Mesothelial cell of epicardium (in vitro differentiated cells): Measurements from ENCODE around the gene MTA1. TPM values are rescaled to one million over a fixed set of nuclear protein-coding genes. Genes with fewer than 3 reads are reported as not detected.

Experiments used
- DNase-seq, 2 experiments: peaks; one replicate each; pipeline ENCODE4 v3.0.0; 2021; ENCODE audit warnings: low spot score in 2 of 2; ENCODE audit not compliant: unreplicated experiment in 2 of 2
- H3K27ac Mint-ChIP-seq: 2 replicates; pipeline ENCODE4 v1.8.0; 2021; ENCODE audit warnings: mixed read lengths
- H3K27me3 Mint-ChIP-seq: 2 replicates; pipeline ENCODE4 v1.8.0; 2021; ENCODE audit warnings: low read depth, mixed read lengths
- H3K36me3 Mint-ChIP-seq: 2 replicates; pipeline ENCODE4 v1.8.0; 2021; ENCODE audit warnings: mixed read lengths
- H3K4me1 Mint-ChIP-seq: 2 replicates; pipeline ENCODE4 v1.8.0; 2021; ENCODE audit warnings: mixed read lengths
- H3K4me3 Mint-ChIP-seq: 2 replicates; pipeline ENCODE4 v1.8.0; 2021; ENCODE audit warnings: mild to moderate bottlenecking, moderate library complexity, mixed read lengths
- H3K9me3 Mint-ChIP-seq: 2 replicates; pipeline ENCODE4 v1.8.0; 2021; ENCODE audit warnings: mixed read lengths
- total RNA-seq: library from RNA; stranded (reverse); gene quantifications from 3 replicates; pipeline ENCODE4 v1.2.1, GENCODE V29; 2021
- TF ChIP-seq, protein P1 (sequence below): fragments of 200-600 bp; sonication (generic); IDR thresholded peaks from one replicate; pipeline ENCODE4 v1.5.0; 2021; ENCODE audit warnings: antibody characterized with exemption; ENCODE audit not compliant: unreplicated experiment

MTA1 gene
- total RNA-seq, 1 donor from 2014 or later = 259 TPM

DNA sequence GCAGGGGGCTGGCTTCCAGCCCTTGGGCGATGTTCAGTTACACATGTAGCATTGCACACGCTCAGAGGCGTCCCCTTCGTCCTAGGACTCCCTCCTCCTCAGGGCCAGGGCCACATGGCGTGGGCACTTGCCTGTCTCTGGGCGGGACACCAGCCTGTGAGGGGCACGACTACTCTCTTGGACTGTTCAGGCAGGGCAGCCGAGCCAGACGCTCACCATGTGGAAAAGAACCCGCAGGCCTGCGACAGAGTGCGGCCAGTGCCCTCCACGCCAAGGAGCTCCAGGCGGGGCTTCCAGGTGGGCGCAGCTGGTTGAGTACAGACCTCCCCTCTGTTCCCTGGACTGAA, 20.9 kb downstream of the MTA1 start:
- H3K4me3 Mint-ChIP-seq = no peak overlapping the region
- no peaks in the 10 kb centered on the region for H3K27me3 Mint-ChIP-seq
- H3K27ac Mint-ChIP-seq = no peak overlapping the region
- H3K9me3 Mint-ChIP-seq = peaks cover 6% of the 10 kb centered on the region
- no peak for DNase-seq
- peaks cover 8% of the 10 kb centered on the region for H3K36me3 Mint-ChIP-seq
- TF ChIP-seq, protein P1, sequence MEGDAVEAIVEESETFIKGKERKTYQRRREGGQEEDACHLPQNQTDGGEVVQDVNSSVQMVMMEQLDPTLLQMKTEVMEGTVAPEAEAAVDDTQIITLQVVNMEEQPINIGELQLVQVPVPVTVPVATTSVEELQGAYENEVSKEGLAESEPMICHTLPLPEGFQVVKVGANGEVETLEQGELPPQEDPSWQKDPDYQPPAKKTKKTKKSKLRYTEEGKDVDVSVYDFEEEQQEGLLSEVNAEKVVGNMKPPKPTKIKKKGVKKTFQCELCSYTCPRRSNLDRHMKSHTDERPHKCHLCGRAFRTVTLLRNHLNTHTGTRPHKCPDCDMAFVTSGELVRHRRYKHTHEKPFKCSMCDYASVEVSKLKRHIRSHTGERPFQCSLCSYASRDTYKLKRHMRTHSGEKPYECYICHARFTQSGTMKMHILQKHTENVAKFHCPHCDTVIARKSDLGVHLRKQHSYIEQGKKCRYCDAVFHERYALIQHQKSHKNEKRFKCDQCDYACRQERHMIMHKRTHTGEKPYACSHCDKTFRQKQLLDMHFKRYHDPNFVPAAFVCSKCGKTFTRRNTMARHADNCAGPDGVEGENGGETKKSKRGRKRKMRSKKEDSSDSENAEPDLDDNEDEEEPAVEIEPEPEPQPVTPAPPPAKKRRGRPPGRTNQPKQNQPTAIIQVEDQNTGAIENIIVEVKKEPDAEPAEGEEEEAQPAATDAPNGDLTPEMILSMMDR = no peak
- no peaks in the 10 kb centered on the region for H3K4me1 Mint-ChIP-seq

DNA sequence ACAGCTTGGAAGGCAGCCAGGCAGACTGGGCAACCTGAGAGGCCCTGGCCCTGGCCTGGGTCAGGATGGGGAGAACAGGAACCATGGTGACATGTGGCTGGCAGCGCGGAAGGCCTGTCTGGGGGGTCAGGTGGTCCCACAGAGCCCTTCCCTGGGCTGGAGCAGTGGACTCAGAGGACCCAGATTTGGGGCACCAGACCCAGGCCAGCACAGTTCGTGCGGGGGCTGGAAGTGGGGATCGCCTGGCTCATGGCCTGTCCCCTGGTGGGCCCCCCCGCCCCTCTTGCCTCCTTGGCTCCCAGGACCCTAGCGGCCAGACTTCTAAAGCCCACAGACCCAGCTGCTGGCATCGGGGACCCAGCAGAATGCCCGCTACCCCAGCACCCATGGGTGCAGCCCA, 21.4 kb downstream of the MTA1 start:
- Mint-ChIP-seq H3K9me3 (peaks cover 4% of the 10 kb centered on the region), H3K36me3 (peaks cover 5% of the 10 kb centered on the region), H3K4me3 (no peak overlapping the region), H3K4me1 (no peaks in the 10 kb centered on the region), H3K27me3 (no peaks in the 10 kb centered on the region), H3K27ac (no peak overlapping the region)
- no peak for DNase-seq
- TF ChIP-seq, protein P1 = no peak

DNA sequence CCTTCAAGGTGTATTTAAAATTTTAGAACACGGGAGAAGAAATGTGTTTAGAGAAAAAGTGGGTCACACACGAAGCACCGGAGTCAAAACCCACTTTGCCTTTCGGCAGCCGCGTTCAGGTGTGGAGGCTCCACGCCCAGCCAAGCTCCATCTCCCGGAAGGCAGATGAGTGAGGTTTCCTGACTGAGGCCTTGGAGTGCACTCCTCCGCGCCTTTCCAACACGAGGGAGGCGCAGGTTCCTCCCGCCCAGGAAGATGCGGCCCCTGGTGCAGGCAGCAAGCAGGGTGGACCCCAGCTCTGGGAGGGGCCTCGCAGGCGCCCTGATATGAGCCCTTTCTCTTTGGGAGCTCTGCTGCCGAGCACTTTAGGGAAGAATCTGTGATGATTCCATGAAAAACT, 22.5 kb downstream of the MTA1 start:
- peaks cover 2% of the 10 kb centered on the region for H3K36me3 Mint-ChIP-seq
- DNase-seq = no peak
- H3K4me3 Mint-ChIP-seq = no peak overlapping the region
- no peaks in the 10 kb centered on the region for H3K9me3 Mint-ChIP-seq
- TF ChIP-seq, protein P1 = no peak
- H3K27ac Mint-ChIP-seq = no peak overlapping the region
- H3K4me1 Mint-ChIP-seq = no peaks in the 10 kb centered on the region
- no peaks in the 10 kb centered on the region for H3K27me3 Mint-ChIP-seq

DNA sequence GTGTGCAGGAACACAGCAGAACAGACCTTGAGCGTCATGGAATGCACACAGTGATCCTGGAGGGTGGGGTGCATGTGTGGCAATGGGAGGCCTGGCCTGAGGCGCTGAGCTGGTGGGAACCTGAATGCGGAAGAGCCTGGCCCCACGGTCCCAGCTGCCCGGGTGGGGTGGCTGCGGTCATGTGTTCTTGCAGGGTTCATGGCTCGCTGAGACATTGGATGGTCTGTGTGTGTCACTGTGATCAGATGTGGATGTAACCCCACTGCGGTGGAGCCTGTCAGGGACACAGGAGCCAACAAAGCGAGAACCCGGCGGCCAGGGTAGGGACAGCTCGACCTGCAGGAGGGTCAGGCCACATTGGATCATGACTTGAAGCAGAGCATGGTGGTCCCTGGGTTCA, 23.2 kb downstream of the MTA1 start:
- Mint-ChIP-seq H3K27me3 (no peaks in the 10 kb centered on the region), H3K36me3 (peaks cover 2% of the 10 kb centered on the region), H3K27ac (no peak overlapping the region), H3K4me1 (no peaks in the 10 kb centered on the region), H3K4me3 (no peak overlapping the region), H3K9me3 (no peaks in the 10 kb centered on the region)
- TF ChIP-seq, protein P1 = no peak
- no peak for DNase-seq

DNA sequence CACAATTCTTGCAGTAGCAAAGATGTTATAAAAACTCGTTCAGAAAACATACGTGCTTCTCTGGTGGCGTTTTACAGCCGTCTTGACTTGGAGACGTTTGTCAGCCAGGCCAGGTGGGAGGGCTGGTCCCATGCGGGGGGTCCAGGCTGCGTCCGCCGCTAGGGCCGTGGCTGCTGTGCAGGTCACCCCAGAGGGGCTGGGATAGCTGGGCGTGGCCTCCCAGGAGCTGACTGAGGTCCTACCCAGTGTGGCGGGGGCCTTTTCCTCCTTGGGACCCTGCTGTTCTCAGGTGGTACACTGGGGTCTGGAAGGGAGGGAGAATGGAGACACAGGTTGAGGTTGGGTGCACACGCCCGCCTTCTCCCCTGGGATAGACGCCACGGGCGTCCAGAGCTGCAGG, 25.2 kb downstream of the MTA1 start:
- H3K4me1 Mint-ChIP-seq = no peaks in the 10 kb centered on the region
- H3K27me3 Mint-ChIP-seq = no peaks in the 10 kb centered on the region
- TF ChIP-seq, protein P1 = no peak
- H3K36me3 Mint-ChIP-seq = peaks cover 2% of the 10 kb centered on the region
- no peak for DNase-seq
- no peak overlapping the region for H3K27ac Mint-ChIP-seq
- H3K4me3 Mint-ChIP-seq = no peak overlapping the region
- no peaks in the 10 kb centered on the region for H3K9me3 Mint-ChIP-seq

DNA sequence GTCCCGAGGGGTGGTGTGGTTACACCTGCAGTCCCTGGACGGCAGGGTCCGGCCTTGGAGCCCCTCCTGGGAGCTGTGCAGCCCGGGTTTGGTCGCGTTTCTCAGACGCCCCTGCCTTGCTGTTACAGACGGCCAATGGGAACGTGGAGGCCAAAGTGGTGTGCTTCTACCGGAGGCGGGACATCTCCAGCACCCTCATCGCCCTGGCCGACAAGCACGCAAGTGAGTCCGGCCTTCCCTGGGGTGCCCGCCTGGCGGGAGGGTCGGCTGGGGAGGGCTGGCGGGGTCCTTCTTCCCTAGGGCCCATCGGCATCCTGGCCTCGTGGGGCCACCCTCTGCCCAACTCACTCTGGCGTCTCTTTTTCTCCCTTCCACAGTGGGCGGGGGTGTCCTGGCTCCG, 25.7 kb downstream of the MTA1 start:
- Mint-ChIP-seq H3K4me3 (no peak overlapping the region), H3K27ac (no peak overlapping the region), H3K27me3 (no peaks in the 10 kb centered on the region), H3K4me1 (no peaks in the 10 kb centered on the region), H3K36me3 (peaks cover 2% of the 10 kb centered on the region), H3K9me3 (no peaks in the 10 kb centered on the region)
- no peak for DNase-seq
- TF ChIP-seq, protein P1 = no peak
